GM19452 (cell line): ENCODE data around the gene GAN.

Experiments used
- ATAC-seq: cut with Tn5 transposase; IDR thresholded peaks from one replicate; pipeline ENCODE4 v1.9.1; 2021; ENCODE audit not compliant: unreplicated experiment

Gene GAN

GRCh38 chr16:81424771-81425170 lies 110.0 kb downstream of the GAN start:
- no peak for ATAC-seq

GRCh38 chr16:81427219-81427618 lies 112.5 kb downstream of the GAN start:
- ATAC-seq: no peak

GRCh38 chr16:81429045-81429521 lies 114.3 kb downstream of the GAN start:
- ATAC-seq: no peak

GRCh38 chr16:81431554-81432353 lies 117.0 kb downstream of the GAN start:
- no peak for ATAC-seq

- ATAC-seq: no peak
Observed at GRCh38 chr16:81432937-81433557, 118.3 kb downstream of the GAN start.

- ATAC-seq: no peak
Observed at GRCh38 chr16:81435103-81435502, 120.3 kb downstream of the GAN start.

- ATAC-seq: no peak
Observed at GRCh38 chr16:81435567-81435966, 120.8 kb downstream of the GAN start.

- no peak for ATAC-seq
Observed at GRCh38 chr16:81436386-81436785, 121.6 kb downstream of the GAN start.

- ATAC-seq: no peak
Observed at GRCh38 chr16:81437865-81438264, 123.1 kb downstream of the GAN start.
